ENCODE data around the gene PTPN1.

Gene PTPN1

GRCh38 chr20:50580842-50581544 is 70.8 kb downstream of the PTPN1 start:
- Mint-ChIP-seq H3K36me3 (ENCODE audit: low read depth) (peaks cover 73% of the 10 kb centered on the region), H3K27me3 (ENCODE audit: low read depth) (no peaks in the 10 kb centered on the region), H3K4me3 (no peak overlapping the region), H3K27ac (no peak overlapping the region), H3K4me1 (no peaks in the 10 kb centered on the region), H3K9me3 (no peaks in the 10 kb centered on the region)
- no peak for TF ChIP-seq CTCF (IDR thresholded peaks at IDR 0.05; ENCODE audit: unreplicated experiment in 3 of 3)

- Mint-ChIP-seq H3K4me3 (no peak overlapping the region), H3K9me3 (no peaks in the 10 kb centered on the region), H3K27me3 (ENCODE audit: low read depth) (no peaks in the 10 kb centered on the region), H3K4me1 (no peaks in the 10 kb centered on the region), H3K27ac (no peak overlapping the region), H3K36me3 (ENCODE audit: low read depth) (peaks cover 74% of the 10 kb centered on the region)
- no peak for TF ChIP-seq CTCF (IDR thresholded peaks at IDR 0.05; ENCODE audit: unreplicated experiment in 3 of 3)
These were observed 71.9 kb downstream of the PTPN1 start for GRCh38 chr20:50582092-50582491.

- H3K27me3 Mint-ChIP-seq (ENCODE audit: low read depth), result no peaks in the 10 kb centered on the region
- no peaks in the 10 kb centered on the region for H3K4me1 Mint-ChIP-seq
- no peak for TF ChIP-seq CTCF (IDR thresholded peaks at IDR 0.05; ENCODE audit: unreplicated experiment in 3 of 3)
- no peak overlapping the region for H3K4me3 Mint-ChIP-seq
- peaks cover 69% of the 10 kb centered on the region for H3K36me3 Mint-ChIP-seq (ENCODE audit: low read depth)
- no peak overlapping the region for H3K27ac Mint-ChIP-seq
- H3K9me3 Mint-ChIP-seq, result no peaks in the 10 kb centered on the region
These were observed 72.5 kb downstream of the PTPN1 start for GRCh38 chr20:50582591-50583234.

- no peaks in the 10 kb centered on the region for H3K4me1 Mint-ChIP-seq
- TF ChIP-seq CTCF (IDR thresholded peaks at IDR 0.05; ENCODE audit: unreplicated experiment in 3 of 3), result no peak
- no peaks in the 10 kb centered on the region for H3K9me3 Mint-ChIP-seq
- H3K27ac Mint-ChIP-seq, result no peak overlapping the region
- peaks cover 66% of the 10 kb centered on the region for H3K36me3 Mint-ChIP-seq (ENCODE audit: low read depth)
- no peak overlapping the region for H3K4me3 Mint-ChIP-seq
- no peaks in the 10 kb centered on the region for H3K27me3 Mint-ChIP-seq (ENCODE audit: low read depth)
These were observed 73.4 kb downstream of the PTPN1 start for GRCh38 chr20:50583442-50584150.

GRCh38 chr20:50584687-50585086 is 74.5 kb downstream of the PTPN1 start:
- Mint-ChIP-seq H3K27me3 (ENCODE audit: low read depth) (no peaks in the 10 kb centered on the region), H3K27ac (no peak overlapping the region), H3K4me3 (no peak overlapping the region), H3K9me3 (no peaks in the 10 kb centered on the region), H3K4me1 (no peaks in the 10 kb centered on the region), H3K36me3 (ENCODE audit: low read depth) (peaks cover 55% of the 10 kb centered on the region)
- TF ChIP-seq CTCF (IDR thresholded peaks at IDR 0.05; ENCODE audit: unreplicated experiment in 3 of 3), result no peak

Data from nephron (organoid).